ENCODE results near the gene NRSN1.
A peak's percentile ranks its signal among the peaks of the same experiment; 100 is the strongest.

NRSN1 gene

DNA sequence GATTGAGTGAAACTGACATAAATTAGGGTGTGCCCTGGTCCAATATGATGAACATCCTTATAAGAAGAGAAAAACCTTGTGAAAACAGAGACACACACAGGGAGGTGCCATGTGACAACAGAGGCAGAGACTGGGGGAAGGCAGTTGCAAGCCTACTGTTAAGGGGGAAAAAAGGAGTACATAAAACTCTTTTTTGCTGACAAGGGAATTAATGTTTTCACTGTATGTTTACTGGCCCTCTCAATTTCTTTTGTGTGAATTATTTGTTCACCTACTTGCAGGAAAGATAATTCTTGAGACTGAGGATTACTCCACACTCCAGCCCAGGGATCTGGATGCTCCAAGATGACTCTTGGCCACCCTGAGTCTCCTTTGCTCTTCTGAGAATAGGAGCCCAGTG, 12.1 kb upstream of the NRSN1 start:
- TF ChIP-seq GATA3 (IDR thresholded peaks at IDR 0.05; ENCODE audit: low read depth, low read length) (no peak), GATA2 (IDR thresholded peaks at IDR 0.05; ENCODE audit: low read depth, low read length) (no peak)

DNA sequence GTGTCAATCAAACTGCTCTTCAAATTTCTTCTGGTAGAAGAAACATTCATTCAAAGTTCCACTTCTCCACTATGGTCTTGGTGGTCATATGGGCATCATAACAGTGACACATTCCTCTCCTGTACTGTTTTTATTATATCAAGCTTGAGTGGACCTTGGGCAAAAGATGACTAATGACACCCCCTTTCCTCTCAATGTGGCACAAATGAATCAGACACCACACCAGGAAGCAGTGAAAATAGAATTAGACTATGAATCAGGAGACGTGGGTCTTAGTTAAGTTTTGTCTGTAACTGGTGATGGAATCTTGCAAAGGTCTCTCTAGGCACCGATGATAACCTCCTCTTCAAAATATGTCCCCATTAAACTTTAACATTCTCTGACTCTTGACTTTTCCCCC, 9.0 kb upstream of the NRSN1 start:
- TF ChIP-seq GATA2 (IDR thresholded peaks at IDR 0.05; ENCODE audit: low read depth, low read length) (no peak), GATA3 (IDR thresholded peaks at IDR 0.05; ENCODE audit: low read depth, low read length) (no peak)

DNA sequence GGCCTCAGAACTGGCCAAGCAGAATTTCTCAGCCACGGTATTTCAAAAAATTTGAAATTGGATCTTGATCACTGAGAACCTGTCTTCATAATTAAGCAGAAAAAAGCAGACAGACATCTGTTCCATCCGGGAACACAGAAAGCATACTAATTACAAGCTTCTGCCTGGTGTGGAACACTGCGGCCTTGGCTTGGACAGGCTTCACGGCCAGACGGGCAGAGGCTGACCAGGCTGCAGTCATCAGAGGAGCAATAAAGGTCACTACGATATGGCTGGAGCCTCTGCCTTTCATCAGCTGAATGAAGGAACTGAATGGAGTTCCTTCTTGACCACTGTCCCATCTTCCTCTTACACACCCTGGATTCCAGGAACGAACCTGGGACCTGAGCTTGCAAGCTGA, 3.9 kb upstream of the NRSN1 start:
- TF ChIP-seq GATA3 (IDR thresholded peaks at IDR 0.05; ENCODE audit: low read depth, low read length) (no peak), GATA2 (IDR thresholded peaks at IDR 0.05; ENCODE audit: low read depth, low read length) (no peak)

DNA sequence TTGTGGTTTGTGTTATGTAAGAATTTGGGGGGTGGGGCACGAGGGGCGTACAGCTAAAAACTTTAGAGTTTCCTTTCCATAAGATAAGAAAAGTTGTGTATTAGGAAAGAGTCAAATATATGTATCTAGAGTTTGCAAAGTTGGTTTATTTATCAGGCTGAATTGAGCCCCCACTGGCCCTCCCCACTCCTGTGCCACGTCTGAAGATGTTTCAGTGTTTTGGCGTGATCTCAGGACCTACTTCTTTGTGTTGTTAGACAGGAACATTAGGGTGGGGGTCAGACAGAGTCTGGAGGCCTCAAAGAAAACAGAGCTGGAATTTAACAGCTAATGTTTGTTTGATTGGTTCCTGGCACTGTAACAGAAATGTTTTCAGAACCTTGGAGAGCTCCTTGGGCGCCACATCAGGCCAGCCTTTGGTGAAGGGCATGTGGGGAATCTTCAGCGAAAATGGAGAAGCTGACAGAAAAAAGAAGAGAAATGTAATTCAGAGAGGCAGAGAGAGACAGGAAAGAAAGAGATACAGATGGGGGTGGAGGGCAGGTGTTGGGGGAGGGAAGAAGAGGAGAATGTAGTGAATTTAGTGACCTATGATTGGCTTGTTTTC, 674 bp downstream of the NRSN1 start:
- no peak for TF ChIP-seq GATA3 (IDR thresholded peaks at IDR 0.05; ENCODE audit: low read depth, low read length)
- no peak for TF ChIP-seq GATA2 (IDR thresholded peaks at IDR 0.05; ENCODE audit: low read depth, low read length)

DNA sequence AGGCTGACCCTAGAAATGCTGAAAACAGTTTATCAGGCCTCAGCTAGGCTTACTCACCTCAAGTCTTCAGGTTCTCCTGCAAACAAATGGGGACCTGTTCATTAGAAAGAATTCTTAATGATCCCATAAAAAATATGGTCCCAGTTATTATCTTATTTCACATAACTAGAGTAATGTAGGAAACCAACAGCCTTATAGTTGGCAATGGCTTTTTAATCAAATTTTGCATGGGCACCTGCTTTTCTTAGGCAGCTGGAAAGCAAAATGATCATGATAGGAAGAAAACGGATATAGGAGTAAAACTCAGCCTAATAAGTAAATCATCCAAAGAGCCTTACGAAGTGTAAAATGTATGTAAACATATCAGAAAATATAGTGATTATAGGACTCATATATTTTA, 1.3 kb downstream of the NRSN1 start:
- TF ChIP-seq GATA2 (IDR thresholded peaks at IDR 0.05; ENCODE audit: low read depth, low read length), result no peak
- no peak; the same call in 1 of the 2 replicates for TF ChIP-seq GATA3 (IDR thresholded peaks at IDR 0.05; ENCODE audit: low read depth, low read length)

DNA sequence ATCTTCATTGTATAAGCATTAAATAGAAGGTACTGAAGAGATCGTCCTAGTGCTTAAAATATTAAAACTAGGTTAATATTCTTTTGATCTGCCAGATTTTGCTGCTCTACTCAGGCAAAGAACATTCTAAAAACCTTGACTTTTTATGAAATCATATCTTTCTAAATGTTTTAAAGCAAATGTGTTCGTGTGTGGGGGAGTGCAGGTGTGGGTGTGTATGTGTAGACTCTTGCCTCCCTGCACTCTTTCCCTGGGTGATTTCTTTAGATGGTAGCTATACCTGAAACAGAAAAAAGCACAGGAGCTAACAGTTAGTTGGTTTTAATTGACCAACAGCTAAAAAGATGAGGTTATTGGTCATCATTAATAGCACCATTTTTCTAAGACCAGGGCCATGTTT, 5.7 kb downstream of the NRSN1 start:
- no peak for TF ChIP-seq GATA3 (IDR thresholded peaks at IDR 0.05; ENCODE audit: low read depth, low read length)

DNA sequence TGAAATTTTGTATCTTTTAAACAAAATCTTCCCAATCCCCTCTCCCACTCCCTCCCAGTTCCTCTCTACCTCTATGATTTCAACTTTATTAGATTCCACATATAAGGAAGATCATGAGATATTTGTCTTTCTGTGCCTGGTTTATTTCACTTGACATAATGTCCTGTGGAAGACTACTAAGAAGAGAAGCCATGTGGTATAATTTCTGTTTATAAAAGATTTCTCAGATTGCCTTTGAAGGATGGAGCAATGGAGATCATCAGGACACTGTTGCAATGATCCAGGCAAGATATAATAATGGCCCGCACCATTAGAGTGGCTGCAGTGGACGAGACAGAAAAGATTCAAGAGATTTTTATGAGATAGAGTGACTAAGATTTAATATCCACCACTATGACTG, 13.1 kb downstream of the NRSN1 start:
- TF ChIP-seq GATA2 (IDR thresholded peaks at IDR 0.05; ENCODE audit: low read depth, low read length), result peak; percentile 47; the same call in 1 of the 2 replicates
- TF ChIP-seq GATA3 (IDR thresholded peaks at IDR 0.05; ENCODE audit: low read depth, low read length), result peak; percentile 73

DNA sequence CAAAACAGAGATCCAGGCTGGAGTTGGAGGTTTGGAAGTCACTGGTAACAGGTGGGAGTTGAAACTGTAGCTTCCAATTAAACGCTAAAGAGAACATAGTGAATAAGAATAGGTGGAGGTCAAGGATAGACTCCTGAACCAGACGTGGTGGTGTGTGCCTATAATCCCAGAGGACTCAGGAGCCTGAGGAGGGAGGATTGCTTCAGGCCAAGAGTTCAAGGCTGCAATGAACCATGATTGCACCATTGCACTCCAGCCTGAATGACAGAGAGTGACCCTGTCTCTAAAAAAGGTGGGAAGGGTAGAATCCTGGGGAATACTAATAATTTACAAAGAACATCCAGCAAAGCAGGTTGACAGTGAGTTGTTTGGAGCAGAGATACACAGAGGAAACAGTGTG, 13.6 kb downstream of the NRSN1 start:
- no peak for TF ChIP-seq GATA3 (IDR thresholded peaks at IDR 0.05; ENCODE audit: low read depth, low read length)
- no peak for TF ChIP-seq GATA2 (IDR thresholded peaks at IDR 0.05; ENCODE audit: low read depth, low read length)

DNA sequence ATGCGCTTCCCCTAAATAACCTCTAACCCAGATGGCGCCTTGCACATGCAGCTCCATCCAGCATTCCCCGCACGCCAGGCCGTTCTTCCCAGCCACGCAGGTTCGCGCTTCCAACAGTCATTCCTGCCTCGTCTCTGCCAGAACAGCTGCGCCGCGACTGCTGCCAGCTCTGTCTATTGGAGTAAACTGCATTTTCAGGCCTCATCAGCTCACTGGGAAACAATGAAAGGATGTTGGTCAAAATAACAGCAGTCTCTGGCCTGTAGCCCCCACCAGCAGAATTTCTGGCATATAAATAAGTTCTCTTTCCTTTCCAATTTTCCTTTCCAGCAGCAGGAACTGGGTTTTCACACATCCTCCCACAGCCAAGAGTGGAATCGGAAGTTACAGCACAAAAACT, 14.6 kb downstream of the NRSN1 start:
- no peak for TF ChIP-seq GATA3 (IDR thresholded peaks at IDR 0.05; ENCODE audit: low read depth, low read length)
- TF ChIP-seq GATA2 (IDR thresholded peaks at IDR 0.05; ENCODE audit: low read depth, low read length), result no peak

DNA sequence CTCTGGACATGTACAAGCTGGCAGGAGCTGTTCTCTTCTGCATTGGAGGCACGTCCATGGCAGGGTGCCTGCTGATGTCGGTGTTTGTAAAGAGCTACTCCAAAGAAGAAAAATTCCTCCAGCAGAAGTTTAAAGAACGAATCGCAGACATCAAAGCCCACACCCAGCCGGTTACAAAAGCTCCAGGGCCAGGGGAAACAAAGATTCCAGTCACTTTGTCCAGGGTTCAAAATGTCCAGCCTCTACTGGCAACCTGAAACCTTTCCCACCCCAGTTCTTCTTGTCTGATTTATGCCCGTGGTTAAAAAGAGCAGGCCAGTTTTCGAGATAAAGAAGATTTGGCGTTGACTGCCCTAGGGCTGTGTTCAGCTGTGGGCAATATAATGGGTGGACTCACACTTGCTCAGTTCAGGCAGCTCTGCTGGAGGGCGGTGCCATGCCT, 19.7 kb downstream of the NRSN1 start:
- no peak for TF ChIP-seq GATA3 (IDR thresholded peaks at IDR 0.05; ENCODE audit: low read depth, low read length)

DNA sequence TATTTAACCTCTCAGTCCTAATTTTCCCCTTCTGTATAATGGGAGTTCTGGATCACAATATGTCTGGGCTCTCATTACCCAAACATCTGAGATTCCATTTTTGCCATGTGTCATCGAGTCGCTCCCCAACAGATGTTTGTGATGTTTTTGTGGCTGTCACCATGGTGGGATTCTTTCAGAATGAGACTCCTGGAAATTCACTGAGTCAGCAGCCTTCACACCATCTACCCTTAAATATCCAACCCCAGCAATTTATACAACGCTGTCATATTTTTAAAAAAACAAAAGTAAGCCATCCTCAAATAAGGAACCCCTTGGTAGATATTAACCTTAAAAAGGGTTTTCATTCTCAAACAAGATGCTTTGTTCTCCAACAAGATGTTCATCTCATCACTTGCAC, 20.9 kb downstream of the NRSN1 start:
- TF ChIP-seq GATA2 (IDR thresholded peaks at IDR 0.05; ENCODE audit: low read depth, low read length), result no peak
- TF ChIP-seq GATA3 (IDR thresholded peaks at IDR 0.05; ENCODE audit: low read depth, low read length), result no peak

DNA sequence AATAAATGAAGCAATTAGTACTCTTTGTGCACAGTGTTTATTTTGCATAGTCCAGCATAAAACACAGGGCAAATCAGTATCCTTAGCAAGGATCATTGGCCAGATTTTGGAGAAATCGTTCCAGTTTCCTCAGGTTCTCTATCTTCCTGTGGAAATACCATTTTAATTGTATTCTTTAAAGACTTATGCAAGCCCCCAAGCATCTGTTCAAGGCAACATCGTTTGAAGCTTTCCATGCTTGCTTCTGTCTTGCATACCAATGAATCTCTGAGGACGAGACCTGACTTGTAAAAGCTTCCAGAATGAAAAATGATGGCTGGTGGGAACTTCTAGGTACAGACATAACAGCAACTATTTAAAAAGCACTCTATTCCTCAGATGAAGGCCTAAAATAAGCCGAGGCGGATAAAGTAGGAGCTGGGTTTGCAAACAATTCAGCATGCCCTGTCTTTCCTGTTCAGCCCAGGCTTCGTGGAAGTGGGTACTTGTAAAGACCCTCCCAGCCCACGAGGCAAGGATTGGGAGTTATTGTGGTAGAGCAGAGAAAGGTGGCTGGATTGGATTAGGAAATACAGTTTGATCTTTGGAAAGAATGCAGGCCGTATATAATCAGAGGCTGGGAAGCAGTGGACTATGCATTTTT, 21.6 kb downstream of the NRSN1 start:
- TF ChIP-seq GATA3 (IDR thresholded peaks at IDR 0.05; ENCODE audit: low read depth, low read length) (no peak), GATA2 (IDR thresholded peaks at IDR 0.05; ENCODE audit: low read depth, low read length) (no peak)

DNA sequence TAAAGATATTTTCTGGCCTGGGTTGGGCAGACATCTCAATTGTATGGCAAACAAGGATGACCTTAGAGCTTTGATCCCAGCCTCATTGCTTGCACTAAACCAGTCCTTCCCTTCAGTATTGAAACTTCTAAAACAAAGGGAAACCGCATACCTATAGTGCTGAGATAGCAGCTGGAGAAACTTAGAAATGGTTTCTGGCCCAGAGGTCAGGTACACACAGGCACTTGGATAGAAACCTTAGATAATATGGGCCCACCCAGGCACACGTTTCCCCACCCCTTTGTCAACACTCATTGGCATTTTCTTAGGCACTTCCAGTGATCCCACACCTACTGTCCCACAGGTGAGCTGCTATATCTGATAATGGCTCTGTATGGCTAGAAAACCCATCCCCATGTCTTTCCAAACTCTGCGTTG, 22.1 kb downstream of the NRSN1 start:
- TF ChIP-seq GATA2 (IDR thresholded peaks at IDR 0.05; ENCODE audit: low read depth, low read length) (no peak), GATA3 (IDR thresholded peaks at IDR 0.05; ENCODE audit: low read depth, low read length) (no peak)

DNA sequence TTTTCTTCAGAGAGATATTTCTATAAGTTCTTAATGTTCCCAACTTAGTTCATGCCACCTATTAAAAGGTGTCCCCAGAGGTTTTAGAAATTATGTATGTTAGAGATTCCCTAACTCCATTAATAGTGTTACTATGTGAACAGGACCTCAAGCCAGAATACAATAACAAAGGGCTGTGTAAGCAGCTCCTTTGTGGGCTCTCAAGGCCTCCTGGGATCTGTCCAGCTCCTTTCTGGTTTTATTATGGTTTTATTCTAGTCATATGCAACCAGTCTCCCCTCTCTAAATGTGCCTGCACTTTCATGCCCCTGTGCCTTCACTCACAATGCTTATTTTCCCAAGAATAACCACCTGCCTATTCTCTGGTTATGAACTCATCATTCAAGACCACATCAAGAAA, 22.7 kb downstream of the NRSN1 start:
- TF ChIP-seq GATA2 (IDR thresholded peaks at IDR 0.05; ENCODE audit: low read depth, low read length), result no peak
- no peak for TF ChIP-seq GATA3 (IDR thresholded peaks at IDR 0.05; ENCODE audit: low read depth, low read length)

DNA sequence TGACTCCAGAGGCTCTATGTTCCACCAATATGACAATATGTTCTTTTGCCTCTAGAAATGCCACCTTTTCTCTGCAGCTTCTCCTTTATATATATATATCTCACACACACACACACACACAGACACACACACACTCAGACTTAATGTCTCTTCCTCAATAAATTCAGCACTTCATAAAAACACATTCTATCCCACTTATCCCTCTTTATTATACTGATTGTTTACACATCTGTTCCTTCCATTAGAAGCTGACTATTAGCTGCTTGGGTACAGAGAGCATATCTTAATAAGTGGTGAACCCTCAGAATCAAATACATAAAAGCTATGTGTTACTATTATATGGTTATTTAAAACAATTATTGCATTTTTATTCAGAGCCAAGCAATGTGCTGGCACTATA, 23.3 kb downstream of the NRSN1 start:
- TF ChIP-seq GATA2 (IDR thresholded peaks at IDR 0.05; ENCODE audit: low read depth, low read length) (no peak), GATA3 (IDR thresholded peaks at IDR 0.05; ENCODE audit: low read depth, low read length) (no peak)

DNA sequence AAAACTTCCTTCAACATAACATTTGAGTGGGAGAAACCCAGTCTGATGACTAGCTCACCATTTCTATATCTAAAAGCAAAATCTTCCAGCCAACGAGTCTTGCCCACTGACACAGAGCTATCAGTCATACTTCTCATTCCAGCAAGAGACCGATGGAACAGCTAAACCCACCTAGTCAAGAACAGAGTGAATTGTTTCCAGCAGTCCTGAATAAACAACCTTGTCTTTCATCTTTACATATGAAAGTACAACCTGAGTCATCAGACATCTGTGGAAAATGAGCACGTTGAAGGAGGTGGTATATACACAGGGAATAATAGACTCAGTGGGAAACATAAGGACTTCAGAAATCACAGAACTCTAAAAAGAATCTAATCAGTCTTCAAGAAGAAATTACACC, 23.8 kb downstream of the NRSN1 start:
- TF ChIP-seq GATA2 (IDR thresholded peaks at IDR 0.05; ENCODE audit: low read depth, low read length) (no peak), GATA3 (IDR thresholded peaks at IDR 0.05; ENCODE audit: low read depth, low read length) (no peak)

Measured in SH-SY5Y (cell line).